Breast epithelium (tissue), 3 donors: ENCODE measurements around the gene CD58.
"Not testable (repeated sequence)": the region's sequence is repeated elsewhere in the genome, so short reads cannot be mapped to it uniquely, and the experiment has no call there.

Source experiments
- CTCF ChIP-seq, 3 donors: fragments of 450-650 bp; IDR thresholded peaks; one replicate each; pipeline ENCODE4 v1.5.1; 2016 to 2017; ENCODE audit warnings: antibody characterized with exemption in 3 of 3, mild to moderate bottlenecking in 3 of 3, moderate library complexity in 3 of 3
- POLR2A ChIP-seq: fragments of 450-650 bp; IDR thresholded peaks from one replicate; pipeline ENCODE4 v1.6.1; 2016; ENCODE audit warnings: antibody characterized with exemption, mild to moderate bottlenecking, moderate library complexity
- POLR2AphosphoS5 ChIP-seq, 3 donors: sonication (generic); formaldehyde crosslinking; IDR thresholded peaks; one replicate each; pipeline ENCODE4 v1.6.1; 2017; ENCODE audit warnings: antibody characterized with exemption in 3 of 3

- TF ChIP-seq POLR2A; CTCF (IDR thresholded peaks at IDR 0.05); POLR2AphosphoS5 (IDR thresholded peaks at IDR 0.05): not testable (repeated sequence)
These were observed 47.0 kb upstream of the CD58 start for GRCh38 chr1:116617808-116618207.
